Ishikawa (cell line): ENCODE results near the gene LRRC70.

Experiments used
- CEBPB ChIP-seq: IDR thresholded peaks from 2 replicates; pipeline ENCODE4 v1.6.1; 2012
- CREB1 ChIP-seq: IDR thresholded peaks from 2 replicates; pipeline ENCODE4 v1.6.1; 2012; ENCODE audit warnings: low read depth
- EGR1 ChIP-seq: IDR thresholded peaks from 2 replicates; pipeline ENCODE4 v1.6.1; 2012
- EP300 ChIP-seq: IDR thresholded peaks from 2 replicates; pipeline ENCODE4 v1.6.1; 2012; ENCODE audit warnings: borderline replicate concordance
- FOXM1 ChIP-seq: IDR thresholded peaks from 2 replicates; pipeline ENCODE4 v1.6.1; 2012; ENCODE audit warnings: low read depth, borderline replicate concordance
- NFIC ChIP-seq: IDR thresholded peaks from 2 replicates; pipeline ENCODE4 v1.6.1; 2012
- RAD21 ChIP-seq: IDR thresholded peaks from 2 replicates; pipeline ENCODE4 v1.6.1; 2012; ENCODE audit warnings: low read depth
- TAF1 ChIP-seq: IDR thresholded peaks from 2 replicates; pipeline ENCODE4 v1.6.1; 2012; ENCODE audit warnings: low read depth, mild to moderate bottlenecking
- TCF12 ChIP-seq: IDR thresholded peaks from 2 replicates; pipeline ENCODE4 v1.6.1; 2012; ENCODE audit warnings: low read depth
- TEAD4 ChIP-seq: IDR thresholded peaks from 2 replicates; pipeline ENCODE4 v1.6.1; 2012
- YY1 ChIP-seq: IDR thresholded peaks from 2 replicates; pipeline ENCODE4 v1.6.1; 2012; ENCODE audit warnings: low read depth
- ZBTB7A ChIP-seq: IDR thresholded peaks from 2 replicates; pipeline ENCODE4 v1.6.1; 2012; ENCODE audit warnings: low read depth
- TF ChIP-seq, protein P1 (sequence below): IDR thresholded peaks from 2 replicates; pipeline ENCODE4 v1.6.1; 2012
- TF ChIP-seq, protein P2 (sequence below): IDR thresholded peaks from 2 replicates; pipeline ENCODE4 v1.6.1; 2012; ENCODE audit warnings: low read depth, mild to moderate bottlenecking
- TF ChIP-seq, protein P3 (sequence below): IDR thresholded peaks from 2 replicates; pipeline ENCODE4 v1.6.1; 2012

LRRC70 gene

DNA sequence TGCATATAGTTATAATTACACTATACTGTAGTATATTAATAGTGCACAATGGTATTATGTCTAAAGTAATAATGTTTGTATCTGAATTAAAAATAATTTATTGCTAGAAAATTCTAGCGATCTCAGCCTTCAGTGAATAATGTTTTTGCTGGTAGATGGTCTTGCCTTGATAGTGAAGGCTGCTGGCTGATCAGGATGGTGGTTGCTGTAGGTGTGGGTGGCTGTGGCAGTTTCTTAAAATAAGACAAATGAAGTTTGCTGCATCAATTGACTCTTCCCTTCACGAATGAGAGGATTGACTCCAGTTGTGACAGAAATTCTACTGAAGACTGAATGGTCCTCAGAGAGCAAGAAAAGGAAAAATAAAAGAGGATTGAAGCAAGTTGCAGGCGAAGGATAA, 19.7 kb upstream of the LRRC70 start:
- no peak for TF ChIP-seq CREB1
- no peak for TF ChIP-seq FOXM1
- TF ChIP-seq TCF12 = no peak
- TF ChIP-seq NFIC = no peak
- no peak for TF ChIP-seq RAD21

DNA sequence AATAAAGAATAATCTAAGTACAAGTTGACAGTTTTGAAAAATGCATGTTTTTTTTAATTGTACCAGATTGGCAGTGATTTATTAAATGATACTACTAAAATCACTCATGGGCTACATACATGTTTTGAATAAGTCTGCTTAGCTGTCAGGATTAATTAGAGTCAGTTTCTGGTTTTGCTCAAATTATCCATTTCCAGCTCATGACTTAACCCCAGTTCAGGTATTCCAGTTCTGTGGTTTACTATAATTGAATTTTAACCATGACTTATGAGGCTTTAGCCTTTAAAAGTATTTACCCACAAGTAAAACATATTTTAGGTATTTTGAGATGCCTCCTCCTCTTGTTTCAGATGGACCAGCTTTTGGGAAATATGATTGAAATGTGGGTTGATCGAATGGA, 17.8 kb upstream of the LRRC70 start:
- TF ChIP-seq FOXM1 (no peak), EGR1 (no peak), YY1 (no peak), TEAD4 (no peak), TAF1 (no peak), EP300 (no peak), CREB1 (no peak), CEBPB (no peak), ZBTB7A (no peak), RAD21 (no peak), TCF12 (no peak), NFIC (no peak)
- TF ChIP-seq, protein P1, sequence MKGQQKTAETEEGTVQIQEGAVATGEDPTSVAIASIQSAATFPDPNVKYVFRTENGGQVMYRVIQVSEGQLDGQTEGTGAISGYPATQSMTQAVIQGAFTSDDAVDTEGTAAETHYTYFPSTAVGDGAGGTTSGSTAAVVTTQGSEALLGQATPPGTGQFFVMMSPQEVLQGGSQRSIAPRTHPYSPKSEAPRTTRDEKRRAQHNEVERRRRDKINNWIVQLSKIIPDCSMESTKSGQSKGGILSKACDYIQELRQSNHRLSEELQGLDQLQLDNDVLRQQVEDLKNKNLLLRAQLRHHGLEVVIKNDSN = no peak
- TF ChIP-seq, protein P2, sequence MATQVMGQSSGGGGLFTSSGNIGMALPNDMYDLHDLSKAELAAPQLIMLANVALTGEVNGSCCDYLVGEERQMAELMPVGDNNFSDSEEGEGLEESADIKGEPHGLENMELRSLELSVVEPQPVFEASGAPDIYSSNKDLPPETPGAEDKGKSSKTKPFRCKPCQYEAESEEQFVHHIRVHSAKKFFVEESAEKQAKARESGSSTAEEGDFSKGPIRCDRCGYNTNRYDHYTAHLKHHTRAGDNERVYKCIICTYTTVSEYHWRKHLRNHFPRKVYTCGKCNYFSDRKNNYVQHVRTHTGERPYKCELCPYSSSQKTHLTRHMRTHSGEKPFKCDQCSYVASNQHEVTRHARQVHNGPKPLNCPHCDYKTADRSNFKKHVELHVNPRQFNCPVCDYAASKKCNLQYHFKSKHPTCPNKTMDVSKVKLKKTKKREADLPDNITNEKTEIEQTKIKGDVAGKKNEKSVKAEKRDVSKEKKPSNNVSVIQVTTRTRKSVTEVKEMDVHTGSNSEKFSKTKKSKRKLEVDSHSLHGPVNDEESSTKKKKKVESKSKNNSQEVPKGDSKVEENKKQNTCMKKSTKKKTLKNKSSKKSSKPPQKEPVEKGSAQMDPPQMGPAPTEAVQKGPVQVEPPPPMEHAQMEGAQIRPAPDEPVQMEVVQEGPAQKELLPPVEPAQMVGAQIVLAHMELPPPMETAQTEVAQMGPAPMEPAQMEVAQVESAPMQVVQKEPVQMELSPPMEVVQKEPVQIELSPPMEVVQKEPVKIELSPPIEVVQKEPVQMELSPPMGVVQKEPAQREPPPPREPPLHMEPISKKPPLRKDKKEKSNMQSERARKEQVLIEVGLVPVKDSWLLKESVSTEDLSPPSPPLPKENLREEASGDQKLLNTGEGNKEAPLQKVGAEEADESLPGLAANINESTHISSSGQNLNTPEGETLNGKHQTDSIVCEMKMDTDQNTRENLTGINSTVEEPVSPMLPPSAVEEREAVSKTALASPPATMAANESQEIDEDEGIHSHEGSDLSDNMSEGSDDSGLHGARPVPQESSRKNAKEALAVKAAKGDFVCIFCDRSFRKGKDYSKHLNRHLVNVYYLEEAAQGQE = no peak
- TF ChIP-seq, protein P3, sequence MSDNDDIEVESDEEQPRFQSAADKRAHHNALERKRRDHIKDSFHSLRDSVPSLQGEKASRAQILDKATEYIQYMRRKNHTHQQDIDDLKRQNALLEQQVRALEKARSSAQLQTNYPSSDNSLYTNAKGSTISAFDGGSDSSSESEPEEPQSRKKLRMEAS = no peak

DNA sequence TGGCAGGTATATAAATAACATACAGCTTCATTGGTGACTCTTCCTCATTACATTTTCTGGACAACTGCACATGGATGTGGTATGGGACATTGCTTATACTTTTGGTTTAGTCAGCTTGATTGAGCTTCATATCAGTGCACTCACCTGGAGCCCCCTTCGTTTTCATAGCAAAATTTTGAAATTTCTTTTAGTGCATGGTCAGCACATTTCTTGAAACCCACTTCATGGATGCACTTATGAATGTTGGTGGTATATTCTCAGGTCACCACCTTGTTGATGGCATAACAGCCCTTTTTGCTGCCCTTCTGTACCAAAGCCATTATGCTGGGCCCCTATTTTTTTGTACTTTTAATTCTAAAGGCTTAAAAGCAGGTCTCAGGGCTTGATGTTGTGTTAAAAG, 16.7 kb upstream of the LRRC70 start:
- TF ChIP-seq CEBPB (no peak), EP300 (no peak), TCF12 (no peak), TEAD4 (no peak), CREB1 (no peak), ZBTB7A (no peak), NFIC (no peak)
- TF ChIP-seq, protein P1 = no peak
- TF ChIP-seq, protein P2 = no peak

DNA sequence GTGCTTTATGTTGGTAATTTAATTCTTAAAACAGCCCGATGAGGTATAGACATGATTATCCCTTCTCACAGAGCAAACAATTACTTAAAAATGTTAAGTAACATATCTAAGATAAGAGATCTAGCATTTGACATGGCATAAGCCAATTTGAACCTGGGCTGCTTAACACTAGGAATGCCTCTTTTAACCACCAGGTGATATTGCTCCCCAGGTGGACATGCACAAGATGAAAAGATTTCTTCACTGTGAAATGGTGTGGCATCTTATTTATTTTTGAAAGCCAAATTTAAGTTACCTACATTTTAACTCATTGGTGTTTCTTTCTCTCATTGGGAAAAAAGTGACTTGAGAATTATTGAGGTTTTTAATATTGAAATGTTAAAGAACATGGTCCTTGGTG, 15.8 kb upstream of the LRRC70 start:
- TF ChIP-seq RAD21 = no peak
- TF ChIP-seq FOXM1 = no peak
- no peak for TF ChIP-seq TEAD4
- no peak for TF ChIP-seq EP300
- TF ChIP-seq EGR1 = no peak
- TF ChIP-seq NFIC = no peak
- TF ChIP-seq, protein P1 = no peak

DNA sequence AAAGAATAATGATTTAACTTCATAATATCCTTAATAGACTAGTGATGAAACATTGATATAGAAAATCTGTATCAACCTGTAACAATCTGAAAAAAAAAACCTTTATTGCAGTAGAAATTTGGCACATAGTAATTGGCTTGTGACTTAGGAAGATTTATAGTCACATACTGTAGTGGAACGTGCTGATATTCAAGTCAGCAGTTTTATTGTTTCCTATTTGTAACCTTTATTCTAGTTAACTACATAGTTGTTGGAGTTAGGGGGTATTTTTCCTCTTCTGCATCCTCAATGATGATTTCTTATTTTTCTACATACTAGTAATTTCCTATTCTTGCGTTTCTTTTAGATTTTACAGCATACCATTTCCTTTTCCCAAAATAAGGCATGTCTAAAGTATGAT, 14.5 kb upstream of the LRRC70 start:
- TF ChIP-seq ZBTB7A (no peak), CREB1 (no peak), TAF1 (no peak), TEAD4 (no peak), YY1 (no peak), FOXM1 (no peak), EP300 (no peak), EGR1 (no peak), RAD21 (no peak)
- TF ChIP-seq, protein P2 = no peak
- TF ChIP-seq, protein P1 = no peak
- TF ChIP-seq, protein P3 = no peak
